ENCODE results near the gene CLRN3.

- no peak for TF ChIP-seq POLR2A (IDR thresholded peaks at IDR 0.05)
- peak in 3 of 7 experiments; percentile 11 to 27 (median 26) for TF ChIP-seq CTCF (IDR thresholded peaks at IDR 0.05)
Observed at GRCh38 chr10:127872871-127873600, 19.7 kb downstream of the CLRN3 start.
